NOMO-1 (cell line): ENCODE results near the gene PLA2G2F.

Experiments
- DNase-seq, 2 experiments: peaks; one replicate each; lab custom pipeline; 2025; ENCODE audit not compliant: unreplicated experiment in 2 of 2; lab: John Stamatoyannopoulos, UW

The PLA2G2F gene

GRCh38 chr1:20141001-20141400 is 1.9 kb downstream of the PLA2G2F start:
- DNase-seq, result no peak

- no peak for DNase-seq
These were observed 2.3 kb downstream of the PLA2G2F start for GRCh38 chr1:20141466-20141865.

- DNase-seq, result no peak
These were observed 3.0 kb downstream of the PLA2G2F start for GRCh38 chr1:20142001-20142710.

GRCh38 chr1:20143318-20143717 is 4.2 kb downstream of the PLA2G2F start:
- DNase-seq, result no peak

GRCh38 chr1:20143734-20144565 is 4.8 kb downstream of the PLA2G2F start:
- no peak for DNase-seq

GRCh38 chr1:20147846-20148570 is 8.9 kb downstream of the PLA2G2F start:
- no peak for DNase-seq

GRCh38 chr1:20148571-20149500 is 9.7 kb downstream of the PLA2G2F start:
- no peak for DNase-seq

- DNase-seq, result no peak
These were observed 10.6 kb downstream of the PLA2G2F start for GRCh38 chr1:20149601-20150325.

- DNase-seq, result no peak
These were observed 11.2 kb downstream of the PLA2G2F start for GRCh38 chr1:20150326-20150705.

- no peak for DNase-seq
These were observed 11.8 kb downstream of the PLA2G2F start for GRCh38 chr1:20150969-20151368.

- DNase-seq, result peak; percentile 74 to 76
These were observed 12.9 kb downstream of the PLA2G2F start for GRCh38 chr1:20151906-20152598.

GRCh38 chr1:20152599-20152930 is 13.4 kb downstream of the PLA2G2F start:
- no peak for DNase-seq

GRCh38 chr1:20153000-20153418 is 13.9 kb downstream of the PLA2G2F start:
- DNase-seq, result peak; percentile 8 to 23

- no peak for DNase-seq
These were observed 15.2 kb downstream of the PLA2G2F start for GRCh38 chr1:20154301-20154831.

GRCh38 chr1:20158358-20159070 is 19.4 kb downstream of the PLA2G2F start:
- DNase-seq, result no peak

GRCh38 chr1:20160034-20160433 is 20.9 kb downstream of the PLA2G2F start:
- DNase-seq, result no peak

- DNase-seq, result peak in 1 of 2 experiments; percentile 41
These were observed 25.6 kb downstream of the PLA2G2F start for GRCh38 chr1:20164694-20165202.

GRCh38 chr1:20165522-20165951 is 26.4 kb downstream of the PLA2G2F start:
- peak; percentile 90 to 94 for DNase-seq
